Gastroesophageal sphincter (tissue), 4 donors: ENCODE measurements around the gene MARCHF6. TPM values are rescaled to one million over a fixed set of nuclear protein-coding genes. Genes with fewer than 3 reads are reported as not detected.
A peak's percentile ranks its signal among the peaks of the same experiment; 100 is the strongest.
"Not testable (repeated sequence)": the region's sequence is repeated elsewhere in the genome, so short reads cannot be mapped to it uniquely, and the experiment has no call there.

Experiments
- ATAC-seq: fragments of 150-250 bp; one replicate; pipeline ENCODE4 v1.9.1; 2016; ENCODE audit warnings: mild to moderate bottlenecking, moderate library complexity
- H3K27ac ChIP-seq, 4 donors: fragments of 200-600 bp; sonication (generic) in 3 of 4; 1 replicate in 3 of 4; 2 replicates in 1 of 4; pipeline ENCODE4 v1.5.1; 2016 to 2019
- H3K27me3 ChIP-seq: fragments of 200-600 bp; sonication (generic); one replicate; pipeline ENCODE4 v1.5.1; 2019
- H3K36me3 ChIP-seq, 2 donors: fragments of 200-600 bp; sonication (generic); one replicate each; pipeline ENCODE4 v1.5.1; 2019; ENCODE audit warnings: control low read depth in 1 of 2
- H3K4me1 ChIP-seq, 3 donors: fragments of 200-600 bp; sonication (generic); 1 replicate in 2 of 3; 2 replicates in 1 of 3; pipeline ENCODE4 v1.5.1; 2016 to 2019; ENCODE audit warnings: control low read depth in 2 of 3
- H3K4me3 ChIP-seq, 2 donors: fragments of 200-600 bp; sonication (generic); one replicate each; pipeline ENCODE4 v1.5.1; 2019; ENCODE audit warnings: mild to moderate bottlenecking in 1 of 2, moderate library complexity in 1 of 2
- H3K9me3 ChIP-seq, 3 donors: fragments of 200-600 bp; sonication (generic); one replicate each; pipeline ENCODE4 v1.5.1; 2017 to 2019; ENCODE audit warnings: control low read depth in 2 of 3
- EP300 ChIP-seq: sonication (generic); formaldehyde crosslinking; IDR thresholded peaks from one replicate; pipeline ENCODE4 v1.6.1; 2017; ENCODE audit warnings: antibody characterized with exemption, mild to moderate bottlenecking
- POLR2A ChIP-seq, 2 donors: fragments of 450-650 bp; IDR thresholded peaks; one replicate each; pipeline ENCODE4 v1.6.1; 2017; ENCODE audit warnings: antibody characterized with exemption in 2 of 2, mild to moderate bottlenecking in 2 of 2, moderate library complexity in 1 of 2
- POLR2AphosphoS5 ChIP-seq: sonication (generic); formaldehyde crosslinking; IDR thresholded peaks from one replicate; pipeline ENCODE4 v1.6.1; 2017; ENCODE audit warnings: antibody characterized with exemption
- WGBS, 2 donors: methylation state at CpG; one replicate each; pipeline ENCODE4 v1.1.5; 2018; ENCODE audit warnings: low coverage in 1 of 2; 5-methylcytosine and 5-hydroxymethylcytosine counted together
- total RNA-seq, 4 donors: library from RNA; depleted of rRNA; stranded (reverse); fragments of >200 nt; gene quantifications; one replicate each; pipeline ENCODE4 v1.1.0, GENCODE V29; 2016
- TF ChIP-seq, protein P1 (sequence below), 4 experiments: fragments of 200-600 bp in 2 of 4; fragments of 450-650 bp in 2 of 4; sonication (generic) in 1 of 4; IDR thresholded peaks; one replicate each; pipeline ENCODE4 v1.5.1; 2017 to 2019; ENCODE audit warnings: antibody characterized with exemption in 4 of 4, mild to moderate bottlenecking in 2 of 4, moderate library complexity in 2 of 4

Gene MARCHF6
- total RNA-seq, 4 donors from 2014 or later: 69.9 to 106 (median 93.9) TPM

DNA sequence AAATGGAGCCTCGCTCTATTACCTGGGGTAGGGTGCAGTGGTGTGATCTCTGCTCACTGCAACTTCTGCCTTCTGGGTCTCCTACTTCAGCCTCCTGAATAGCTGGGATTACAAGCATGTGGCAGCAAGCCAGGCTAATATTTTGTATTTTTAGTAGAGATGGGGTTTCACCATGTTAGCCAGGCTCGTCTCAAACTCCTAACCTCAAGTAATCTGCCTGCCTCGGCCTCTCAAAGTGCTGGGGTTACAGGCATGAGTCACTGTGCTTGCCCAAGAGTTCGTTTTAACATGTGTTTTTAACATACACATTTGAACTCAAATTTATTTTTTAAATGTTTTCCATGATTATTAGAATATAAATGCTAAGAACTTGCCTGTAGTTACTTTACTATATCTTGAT lies 34.2 kb downstream of the MARCHF6 start:
- 84 to 86% methylated on average over 4 of the region's 4 CpGs for WGBS, 2 donors

DNA sequence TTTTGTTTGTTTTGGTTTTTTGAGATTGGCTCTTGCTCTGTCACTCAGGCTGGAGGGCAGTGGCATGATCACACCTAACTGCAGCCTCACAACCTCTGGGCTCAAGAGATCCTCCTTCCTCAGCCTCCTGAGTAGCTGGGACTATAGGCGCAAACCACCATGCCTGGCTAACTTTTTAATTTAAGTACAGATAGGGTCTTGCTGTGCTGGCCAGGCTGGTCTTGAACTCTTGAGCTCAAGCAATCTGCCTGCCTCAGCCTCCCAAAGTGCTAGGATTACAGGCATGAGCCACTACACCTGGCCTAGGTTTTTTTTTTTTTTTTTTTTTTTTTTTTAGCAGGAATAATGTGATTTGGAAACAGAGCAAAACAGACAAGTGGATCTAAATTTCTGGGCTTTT lies 37.6 kb downstream of the MARCHF6 start:
- no peak overlapping the region for H3K4me3 ChIP-seq
- H3K36me3 ChIP-seq: peaks cover 4 to 95% of the 10 kb centered on the region in 2 donors
- H3K27ac ChIP-seq: no peak overlapping the region
- no peaks in the 10 kb centered on the region for H3K9me3 ChIP-seq
- 75 to 100% methylated on average over 1 of the region's 1 CpG for WGBS, 2 donors
- no peak for TF ChIP-seq POLR2A (IDR thresholded peaks at IDR 0.05)
- no peak for TF ChIP-seq EP300
- no peaks in the 10 kb centered on the region for H3K4me1 ChIP-seq
- no peak for ATAC-seq
- H3K27me3 ChIP-seq: no peaks in the 10 kb centered on the region

More for the DNA sequence above, 34.2 kb downstream of the MARCHF6 start:
- H3K27me3 ChIP-seq: no peaks in the 10 kb centered on the region
- no peak overlapping the region for H3K27ac ChIP-seq
- no peak for TF ChIP-seq EP300
- TF ChIP-seq POLR2A (IDR thresholded peaks at IDR 0.05): no peak
- no peak for TF ChIP-seq POLR2AphosphoS5
- TF ChIP-seq, protein P1, sequence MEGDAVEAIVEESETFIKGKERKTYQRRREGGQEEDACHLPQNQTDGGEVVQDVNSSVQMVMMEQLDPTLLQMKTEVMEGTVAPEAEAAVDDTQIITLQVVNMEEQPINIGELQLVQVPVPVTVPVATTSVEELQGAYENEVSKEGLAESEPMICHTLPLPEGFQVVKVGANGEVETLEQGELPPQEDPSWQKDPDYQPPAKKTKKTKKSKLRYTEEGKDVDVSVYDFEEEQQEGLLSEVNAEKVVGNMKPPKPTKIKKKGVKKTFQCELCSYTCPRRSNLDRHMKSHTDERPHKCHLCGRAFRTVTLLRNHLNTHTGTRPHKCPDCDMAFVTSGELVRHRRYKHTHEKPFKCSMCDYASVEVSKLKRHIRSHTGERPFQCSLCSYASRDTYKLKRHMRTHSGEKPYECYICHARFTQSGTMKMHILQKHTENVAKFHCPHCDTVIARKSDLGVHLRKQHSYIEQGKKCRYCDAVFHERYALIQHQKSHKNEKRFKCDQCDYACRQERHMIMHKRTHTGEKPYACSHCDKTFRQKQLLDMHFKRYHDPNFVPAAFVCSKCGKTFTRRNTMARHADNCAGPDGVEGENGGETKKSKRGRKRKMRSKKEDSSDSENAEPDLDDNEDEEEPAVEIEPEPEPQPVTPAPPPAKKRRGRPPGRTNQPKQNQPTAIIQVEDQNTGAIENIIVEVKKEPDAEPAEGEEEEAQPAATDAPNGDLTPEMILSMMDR (IDR thresholded peaks at IDR 0.05): no peak
- no peak for ATAC-seq
- peaks cover 4 to 75% of the 10 kb centered on the region in 2 donors for H3K36me3 ChIP-seq
- no peaks in the 10 kb centered on the region for H3K9me3 ChIP-seq
- no peak overlapping the region for H3K4me3 ChIP-seq
- peaks cover 0 to 10% (median 0%) of the 10 kb centered on the region in 3 donors for H3K4me1 ChIP-seq

DNA sequence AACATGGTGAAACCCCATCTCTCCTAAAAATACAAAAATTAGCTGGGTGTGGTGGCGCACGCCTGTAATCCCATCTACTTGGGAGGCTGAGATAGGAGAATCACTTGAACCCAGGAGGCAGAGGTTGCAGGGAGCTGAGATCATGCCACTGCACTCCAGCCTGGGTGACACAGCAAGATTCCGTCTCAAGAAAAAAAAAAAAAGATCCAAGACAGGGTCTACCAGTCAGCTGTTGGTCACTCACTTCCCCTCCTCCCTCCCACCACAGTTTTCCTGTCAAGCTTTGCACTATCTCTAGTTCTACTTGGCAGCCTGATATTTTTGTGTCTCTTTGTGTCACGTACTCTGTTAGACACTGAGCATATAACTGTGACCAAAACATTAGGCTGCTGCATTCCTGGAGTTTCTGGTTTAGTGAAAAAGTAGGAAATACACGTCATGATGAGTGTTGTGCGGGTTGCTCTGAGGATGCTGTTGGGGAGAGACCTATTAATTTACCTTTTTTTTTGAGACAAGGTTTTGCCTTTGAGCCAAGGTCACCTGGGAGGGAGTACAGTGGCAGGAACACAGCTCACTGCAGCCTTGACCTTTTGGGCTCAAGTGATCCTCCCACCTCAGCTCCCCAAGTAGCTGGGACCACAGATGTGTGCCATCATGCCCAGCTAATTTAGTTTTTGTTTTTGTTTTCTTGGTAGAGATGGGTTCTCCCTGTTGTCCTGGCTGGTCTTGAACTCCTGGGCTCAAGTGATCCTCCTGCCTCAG lies 39.3 kb downstream of the MARCHF6 start:
- not testable (repeated sequence) for H3K4me1 ChIP-seq, H3K9me3 ChIP-seq, H3K4me3 ChIP-seq, ATAC-seq, H3K27ac ChIP-seq, H3K27me3 ChIP-seq
- H3K36me3 ChIP-seq: peaks cover 4 to 96% of the 10 kb centered on the region in 2 donors
- WGBS, 2 donors: 87 to 88% methylated on average over 4 of the region's 6 CpGs

DNA sequence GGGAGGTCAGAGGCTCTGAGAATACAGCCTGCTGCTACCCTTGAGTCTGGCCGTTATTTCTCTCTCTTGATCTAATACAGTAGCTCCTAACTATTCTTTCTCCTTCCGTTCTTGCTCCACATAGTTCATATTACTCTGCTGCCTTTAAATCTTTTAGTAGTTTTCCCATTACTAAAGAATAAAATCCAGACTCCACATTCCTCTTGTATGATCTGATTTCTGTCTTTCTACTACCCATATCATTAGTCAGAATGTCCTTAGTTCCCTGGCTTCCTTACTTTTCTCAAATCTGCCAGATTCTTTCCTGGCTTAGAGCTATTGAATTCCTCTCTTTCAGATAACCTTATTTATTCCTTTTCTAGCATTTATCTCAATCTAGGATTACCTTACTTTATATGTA lies 40.0 kb downstream of the MARCHF6 start:
- TF ChIP-seq EP300 (no peak), POLR2A (IDR thresholded peaks at IDR 0.05) (no peak), POLR2AphosphoS5 (no peak)
- TF ChIP-seq, protein P1 (IDR thresholded peaks at IDR 0.05): no peak
- ATAC-seq: no peak
- Histone ChIP-seq H3K36me3 (peaks cover 4 to 93% of the 10 kb centered on the region in 2 donors), H3K27me3 (no peaks in the 10 kb centered on the region), H3K4me3 (no peak overlapping the region), H3K27ac (no peak overlapping the region), H3K9me3 (no peaks in the 10 kb centered on the region), H3K4me1 (no peaks in the 10 kb centered on the region)
- 45 to 100% methylated on average over 1 to 2 of the region's 2 CpGs for WGBS, 2 donors

DNA sequence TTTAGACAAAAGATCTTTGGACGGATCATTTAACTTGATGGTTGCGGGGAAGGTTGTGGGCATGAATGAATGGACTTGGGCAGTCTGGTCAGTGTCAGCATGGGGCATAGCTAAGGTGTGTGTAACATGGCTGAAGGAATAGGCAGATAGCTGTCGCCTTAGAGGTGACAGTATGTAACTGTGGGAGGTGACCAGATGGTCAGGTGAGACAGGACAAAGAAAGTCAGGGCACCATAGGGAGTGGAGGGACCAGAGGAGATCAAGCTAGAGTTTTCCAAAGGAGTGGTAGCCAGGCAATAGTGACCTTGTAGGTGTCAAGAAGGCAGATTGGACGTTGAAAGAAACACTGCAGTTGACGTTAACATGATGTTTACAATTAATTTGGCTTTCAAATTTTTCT lies 43.1 kb downstream of the MARCHF6 start:
- H3K4me1 ChIP-seq: peaks cover 9 to 20% (median 9%) of the 10 kb centered on the region in 3 donors
- TF ChIP-seq POLR2A (IDR thresholded peaks at IDR 0.05): no peak
- TF ChIP-seq, protein P1 (IDR thresholded peaks at IDR 0.05): no peak
- TF ChIP-seq POLR2AphosphoS5: no peak
- TF ChIP-seq EP300: no peak
- no peak overlapping the region for H3K27ac ChIP-seq
- H3K9me3 ChIP-seq: no peaks in the 10 kb centered on the region
- H3K4me3 ChIP-seq: no peak overlapping the region
- no peaks in the 10 kb centered on the region for H3K27me3 ChIP-seq
- no peak for ATAC-seq
- H3K36me3 ChIP-seq: peaks cover 4 to 69% of the 10 kb centered on the region in 2 donors
- 74 to 90% methylated on average over 5 of the region's 5 CpGs for WGBS, 2 donors

DNA sequence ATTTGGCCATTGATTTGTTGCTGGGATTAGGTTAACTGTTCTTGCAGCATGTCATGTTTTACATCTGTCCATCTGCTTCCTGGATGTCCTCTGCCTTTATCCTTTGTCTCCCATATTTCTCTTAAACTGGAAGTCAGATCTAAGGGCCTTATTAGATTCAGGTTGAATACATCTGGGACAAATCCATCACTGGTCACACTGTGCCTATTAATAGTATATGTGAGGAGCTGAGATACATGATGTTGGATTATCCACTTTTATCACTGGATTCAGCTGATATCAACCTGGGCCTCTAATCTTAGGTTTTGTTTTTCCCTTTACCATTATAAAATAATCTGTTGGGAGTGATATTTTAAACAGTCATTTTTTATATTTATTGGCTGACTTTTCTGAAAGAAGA lies 46.3 kb downstream of the MARCHF6 start:
- no peak for TF ChIP-seq POLR2AphosphoS5
- no peak for TF ChIP-seq POLR2A (IDR thresholded peaks at IDR 0.05)
- no peak for TF ChIP-seq EP300
- TF ChIP-seq, protein P1 (IDR thresholded peaks at IDR 0.05): no peak
- H3K9me3 ChIP-seq: no peaks in the 10 kb centered on the region
- ATAC-seq: no peak
- H3K36me3 ChIP-seq: peaks cover 5 to 69% of the 10 kb centered on the region in 2 donors
- peaks cover 9 to 22% (median 9%) of the 10 kb centered on the region in 3 donors for H3K4me1 ChIP-seq
- no peak overlapping the region for H3K4me3 ChIP-seq
- no peaks in the 10 kb centered on the region for H3K27me3 ChIP-seq
- H3K27ac ChIP-seq: peak overlapping the region; percentile 45 to 61 (median 54)
